ENCODE measurements around the gene SLC9A8. TPM values are rescaled to one million over a fixed set of nuclear protein-coding genes. Genes with fewer than 3 reads are reported as not detected.
A peak's percentile ranks its signal among the peaks of the same experiment; 100 is the strongest.

The SLC9A8 gene
- total RNA-seq, 1 donor from 2014 or later = 10.5 TPM

- Mint-ChIP-seq H3K27ac (ENCODE audit: unreplicated experiment) (no peak overlapping the region), H3K36me3 (ENCODE audit: low read depth, unreplicated experiment) (peaks cover 11% of the 10 kb centered on the region), H3K27me3 (ENCODE audit: unreplicated experiment) (peaks cover 8% of the 10 kb centered on the region), H3K4me1 (ENCODE audit: unreplicated experiment) (peaks cover 24% of the 10 kb centered on the region), H3K4me3 (ENCODE audit: unreplicated experiment) (peak overlapping the region; percentile 51), H3K9me3 (ENCODE audit: unreplicated experiment) (no peaks in the 10 kb centered on the region)
- peak; percentile 76 for TF ChIP-seq CTCF (IDR thresholded peaks at IDR 0.05; ENCODE audit: unreplicated experiment)
- peak; percentile 78 for DNase-seq (ENCODE audit: low spot score)
Measured at GRCh38 chr20:49888212-49889000, 75.8 kb downstream of the SLC9A8 start.

GRCh38 chr20:49889001-49889934, 76.6 kb downstream of the SLC9A8 start:
- H3K27ac Mint-ChIP-seq (ENCODE audit: unreplicated experiment) = no peak overlapping the region
- DNase-seq (ENCODE audit: low spot score) = no peak
- no peak for TF ChIP-seq CTCF (IDR thresholded peaks at IDR 0.05; ENCODE audit: unreplicated experiment)
- peaks cover 10% of the 10 kb centered on the region for H3K36me3 Mint-ChIP-seq (ENCODE audit: low read depth, unreplicated experiment)
- no peak overlapping the region for H3K4me3 Mint-ChIP-seq (ENCODE audit: unreplicated experiment)
- no peaks in the 10 kb centered on the region for H3K9me3 Mint-ChIP-seq (ENCODE audit: unreplicated experiment)
- H3K4me1 Mint-ChIP-seq (ENCODE audit: unreplicated experiment) = peaks cover 24% of the 10 kb centered on the region
- H3K27me3 Mint-ChIP-seq (ENCODE audit: unreplicated experiment) = peaks cover 11% of the 10 kb centered on the region

- no peaks in the 10 kb centered on the region for H3K9me3 Mint-ChIP-seq (ENCODE audit: unreplicated experiment)
- H3K4me1 Mint-ChIP-seq (ENCODE audit: unreplicated experiment) = peaks cover 24% of the 10 kb centered on the region
- peaks cover 9% of the 10 kb centered on the region for H3K27me3 Mint-ChIP-seq (ENCODE audit: unreplicated experiment)
- peaks cover 6% of the 10 kb centered on the region for H3K36me3 Mint-ChIP-seq (ENCODE audit: low read depth, unreplicated experiment)
- no peak for TF ChIP-seq CTCF (IDR thresholded peaks at IDR 0.05; ENCODE audit: unreplicated experiment)
- DNase-seq (ENCODE audit: low spot score) = no peak
- no peak overlapping the region for H3K4me3 Mint-ChIP-seq (ENCODE audit: unreplicated experiment)
- no peak overlapping the region for H3K27ac Mint-ChIP-seq (ENCODE audit: unreplicated experiment)
Measured at GRCh38 chr20:49889935-49890333, 77.3 kb downstream of the SLC9A8 start.

GRCh38 chr20:49890471-49891361, 78.1 kb downstream of the SLC9A8 start:
- no peak overlapping the region for H3K27ac Mint-ChIP-seq (ENCODE audit: unreplicated experiment)
- H3K4me3 Mint-ChIP-seq (ENCODE audit: unreplicated experiment) = no peak overlapping the region
- no peak for DNase-seq (ENCODE audit: low spot score)
- TF ChIP-seq CTCF (IDR thresholded peaks at IDR 0.05; ENCODE audit: unreplicated experiment) = no peak
- H3K27me3 Mint-ChIP-seq (ENCODE audit: unreplicated experiment) = peaks cover 9% of the 10 kb centered on the region
- no peaks in the 10 kb centered on the region for H3K9me3 Mint-ChIP-seq (ENCODE audit: unreplicated experiment)
- H3K4me1 Mint-ChIP-seq (ENCODE audit: unreplicated experiment) = peaks cover 24% of the 10 kb centered on the region
- H3K36me3 Mint-ChIP-seq (ENCODE audit: low read depth, unreplicated experiment) = peaks cover 6% of the 10 kb centered on the region
